ENCODE data around the gene IGFALS.

IGFALS gene

GRCh38 chr16:1794221-1794871 lies 841 bp upstream of the IGFALS start:
- Histone ChIP-seq H3K4me2 (ENCODE audit: low read length) (no peak overlapping the region), H3K9ac (ENCODE audit: low read depth, low read length) (no peak overlapping the region), H3K27me3 (ENCODE audit: control insufficient read depth, insufficient read depth, low read length) (no peaks in the 10 kb centered on the region), H3K9me3 (replicated peaks; ENCODE audit: low read length) (peaks cover 4% of the 10 kb centered on the region), H3K4me3 (ENCODE audit: low read length) (no peak overlapping the region), H3K4me1 (ENCODE audit: control insufficient read depth, insufficient read depth, low read length) (no peaks in the 10 kb centered on the region), H3K36me3 (ENCODE audit: insufficient read depth, low read length) (no peaks in the 10 kb centered on the region)

- Histone ChIP-seq H3K4me1 (ENCODE audit: control insufficient read depth, insufficient read depth, low read length) (no peaks in the 10 kb centered on the region), H3K4me3 (ENCODE audit: low read length) (no peak overlapping the region), H3K9ac (ENCODE audit: low read depth, low read length) (no peak overlapping the region), H3K36me3 (ENCODE audit: insufficient read depth, low read length) (peaks cover 6% of the 10 kb centered on the region), H3K9me3 (replicated peaks; ENCODE audit: low read length) (peaks cover 3% of the 10 kb centered on the region), H3K4me2 (ENCODE audit: low read length) (no peak overlapping the region), H3K27me3 (ENCODE audit: control insufficient read depth, insufficient read depth, low read length) (no peaks in the 10 kb centered on the region)
Observed at GRCh38 chr16:1792836-1793577, 498 bp downstream of the IGFALS start.

DNA sequence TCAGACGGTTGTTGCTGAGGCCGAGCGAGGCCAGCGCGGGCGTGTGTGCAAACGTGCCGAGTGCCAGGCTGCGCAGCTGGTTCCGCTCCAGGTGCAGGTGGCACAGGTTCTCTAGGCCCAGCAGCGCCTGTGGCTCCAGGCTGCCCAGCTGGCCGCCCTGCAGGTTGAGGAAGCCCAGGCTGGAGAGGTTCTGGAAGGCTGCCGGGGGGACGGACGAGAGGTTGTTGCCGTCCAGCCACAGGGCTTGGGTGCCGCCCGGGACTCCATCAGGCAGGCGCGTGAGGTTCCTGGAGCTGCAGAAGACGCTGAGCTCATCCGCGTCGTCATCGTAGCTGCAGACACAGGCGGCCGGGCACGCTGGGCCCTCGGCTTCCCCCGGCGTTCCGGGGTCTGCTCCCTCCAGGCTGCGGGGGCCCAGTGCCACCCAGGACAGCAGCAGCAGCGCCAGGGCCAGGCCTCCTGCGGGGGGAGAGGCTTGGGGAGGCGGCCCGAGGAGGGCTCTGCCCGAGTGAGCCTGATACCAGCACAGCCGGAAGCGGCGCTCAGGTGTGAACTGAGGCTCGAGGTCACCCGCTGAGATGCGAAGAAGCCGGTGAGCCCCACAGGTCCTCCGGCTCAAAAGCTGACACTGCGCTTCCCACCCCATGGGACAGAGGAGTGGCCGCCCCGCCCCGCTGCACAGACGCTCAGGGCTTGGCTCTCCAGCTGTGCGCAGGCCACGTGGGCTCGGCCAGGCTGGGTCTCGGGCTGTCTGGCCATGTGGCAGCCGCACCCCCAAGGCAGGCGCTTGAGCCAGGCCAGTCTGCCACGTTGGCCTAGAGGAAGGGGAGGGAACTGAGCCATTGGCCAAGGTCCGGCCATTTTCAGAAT lies 1.3 kb downstream of the IGFALS start:
- Histone ChIP-seq H3K27me3 (ENCODE audit: control insufficient read depth, insufficient read depth, low read length) (no peaks in the 10 kb centered on the region), H3K9ac (ENCODE audit: low read depth, low read length) (no peak overlapping the region), H3K4me2 (ENCODE audit: low read length) (no peak overlapping the region), H3K36me3 (ENCODE audit: insufficient read depth, low read length) (peaks cover 6% of the 10 kb centered on the region), H3K4me3 (ENCODE audit: low read length) (no peak overlapping the region), H3K4me1 (ENCODE audit: control insufficient read depth, insufficient read depth, low read length) (no peaks in the 10 kb centered on the region), H3K9me3 (replicated peaks; ENCODE audit: low read length) (no peaks in the 10 kb centered on the region)

DNA sequence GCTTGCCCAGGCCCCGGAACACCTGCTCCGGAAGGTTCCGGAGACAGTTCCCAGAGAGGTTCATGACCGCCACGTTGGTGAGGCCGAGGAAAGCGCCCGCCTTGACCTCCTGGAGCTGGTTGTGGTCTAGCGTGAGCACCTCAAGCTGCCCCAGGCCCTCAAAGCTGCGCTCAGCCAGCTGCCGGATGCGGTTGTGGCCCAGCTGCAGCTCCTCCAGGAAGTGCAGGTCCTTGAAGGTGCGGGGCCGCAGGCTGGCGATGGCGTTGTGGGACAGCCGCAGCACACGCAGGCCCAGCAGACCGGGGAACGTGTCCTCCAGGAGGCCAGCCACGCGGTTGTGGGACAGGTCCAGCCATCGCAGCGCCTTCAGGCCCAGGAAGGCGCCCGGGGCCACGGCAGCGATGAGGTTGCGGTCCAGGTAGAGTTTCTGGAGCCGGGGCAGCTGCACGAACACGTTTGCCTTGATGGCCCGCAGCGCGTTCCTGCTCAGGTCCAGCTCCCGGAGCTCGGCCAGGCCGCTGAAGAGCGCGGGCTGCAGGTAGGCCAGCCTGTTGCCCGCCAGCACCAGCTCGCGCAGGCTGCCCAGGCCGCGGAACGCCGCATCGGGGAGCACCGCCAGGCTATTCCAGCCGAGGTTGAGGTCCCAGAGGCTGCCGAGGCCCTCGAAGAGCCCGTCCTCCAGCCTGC lies 2.1 kb downstream of the IGFALS start:
- no peaks in the 10 kb centered on the region for H3K9me3 ChIP-seq (replicated peaks; ENCODE audit: low read length)
- H3K36me3 ChIP-seq (ENCODE audit: insufficient read depth, low read length): peaks cover 11% of the 10 kb centered on the region
- no peak overlapping the region for H3K9ac ChIP-seq (ENCODE audit: low read depth, low read length)
- H3K4me3 ChIP-seq (ENCODE audit: low read length): no peak overlapping the region
- no peak overlapping the region for H3K4me2 ChIP-seq (ENCODE audit: low read length)
- no peaks in the 10 kb centered on the region for H3K4me1 ChIP-seq (ENCODE audit: control insufficient read depth, insufficient read depth, low read length)
- H3K27me3 ChIP-seq (ENCODE audit: control insufficient read depth, insufficient read depth, low read length): no peaks in the 10 kb centered on the region

DNA sequence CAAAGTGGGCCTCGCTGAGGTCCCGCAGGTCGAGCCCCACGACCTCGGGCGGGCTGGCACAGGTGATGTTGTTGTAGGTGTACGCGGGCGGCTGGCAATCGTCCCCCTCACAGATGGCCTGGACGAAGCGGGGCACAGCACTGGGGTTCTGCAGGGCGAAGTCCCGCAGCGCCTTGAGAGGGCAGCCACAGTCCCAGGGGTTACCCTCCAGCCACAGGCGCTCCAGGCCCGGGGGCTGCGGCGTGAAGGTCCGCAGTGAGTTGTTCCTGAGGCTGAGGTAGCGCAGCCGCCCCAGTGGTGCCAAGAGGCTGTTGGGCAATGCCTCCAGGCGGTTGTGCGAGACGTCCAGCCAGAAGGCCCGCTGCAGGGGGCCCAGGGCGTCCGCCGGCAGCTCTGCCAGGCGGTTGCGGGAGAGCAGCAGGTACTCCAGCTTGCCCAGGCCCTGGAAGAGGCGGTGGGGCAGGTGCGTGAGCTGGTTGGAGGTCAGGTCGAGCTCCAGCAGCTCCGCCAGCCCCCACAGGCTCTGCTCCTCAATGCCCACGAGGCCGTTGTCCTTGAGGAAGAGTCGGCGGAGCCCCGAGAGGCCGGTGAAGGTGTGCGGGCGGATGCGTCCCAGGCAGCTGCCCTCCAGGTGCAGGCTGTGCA lies 2.8 kb downstream of the IGFALS start:
- Histone ChIP-seq H3K36me3 (ENCODE audit: insufficient read depth, low read length) (peaks cover 14% of the 10 kb centered on the region), H3K27me3 (ENCODE audit: control insufficient read depth, insufficient read depth, low read length) (no peaks in the 10 kb centered on the region), H3K9ac (ENCODE audit: low read depth, low read length) (no peak overlapping the region), H3K4me3 (ENCODE audit: low read length) (no peak overlapping the region), H3K4me2 (ENCODE audit: low read length) (no peak overlapping the region), H3K4me1 (ENCODE audit: control insufficient read depth, insufficient read depth, low read length) (no peaks in the 10 kb centered on the region), H3K9me3 (replicated peaks; ENCODE audit: low read length) (no peaks in the 10 kb centered on the region)

GRCh38 chr16:1790261-1790610 lies 3.3 kb downstream of the IGFALS start:
- H3K4me2 ChIP-seq (ENCODE audit: low read length): no peak overlapping the region
- H3K4me3 ChIP-seq (ENCODE audit: low read length): no peak overlapping the region
- H3K4me1 ChIP-seq (ENCODE audit: control insufficient read depth, insufficient read depth, low read length): no peaks in the 10 kb centered on the region
- H3K27me3 ChIP-seq (ENCODE audit: control insufficient read depth, insufficient read depth, low read length): no peaks in the 10 kb centered on the region
- H3K9me3 ChIP-seq (replicated peaks; ENCODE audit: low read length): no peaks in the 10 kb centered on the region
- H3K36me3 ChIP-seq (ENCODE audit: insufficient read depth, low read length): peaks cover 14% of the 10 kb centered on the region
- H3K9ac ChIP-seq (ENCODE audit: low read depth, low read length): no peak overlapping the region

GRCh38 chr16:1789643-1790045 lies 3.9 kb downstream of the IGFALS start:
- peaks cover 14% of the 10 kb centered on the region for H3K36me3 ChIP-seq (ENCODE audit: insufficient read depth, low read length)
- H3K9me3 ChIP-seq (replicated peaks; ENCODE audit: low read length): no peaks in the 10 kb centered on the region
- no peak overlapping the region for H3K4me2 ChIP-seq (ENCODE audit: low read length)
- H3K27me3 ChIP-seq (ENCODE audit: control insufficient read depth, insufficient read depth, low read length): no peaks in the 10 kb centered on the region
- H3K4me1 ChIP-seq (ENCODE audit: control insufficient read depth, insufficient read depth, low read length): no peaks in the 10 kb centered on the region
- no peak overlapping the region for H3K9ac ChIP-seq (ENCODE audit: low read depth, low read length)
- no peak overlapping the region for H3K4me3 ChIP-seq (ENCODE audit: low read length)

DNA sequence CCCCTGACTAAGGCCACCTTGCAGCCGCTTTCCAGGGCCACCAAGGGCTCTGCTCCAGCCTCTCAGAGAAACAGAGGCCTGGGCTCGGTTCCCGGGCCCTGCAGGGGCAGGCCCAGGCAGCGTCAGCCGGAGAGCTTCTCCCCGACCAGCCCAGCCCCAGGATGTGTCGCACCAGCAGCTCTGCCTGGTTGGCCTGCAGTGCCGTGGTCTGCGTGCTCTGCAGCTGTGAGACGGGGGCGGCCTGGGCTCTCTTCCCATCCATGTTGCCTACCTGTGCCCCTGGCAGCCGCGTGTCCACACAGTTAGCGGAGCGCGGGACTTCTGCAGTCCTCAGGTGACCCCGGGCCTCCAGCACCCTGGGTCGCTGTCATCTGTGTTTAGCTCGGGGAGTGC lies 4.8 kb downstream of the IGFALS start:
- Histone ChIP-seq H3K9me3 (replicated peaks; ENCODE audit: low read length) (no peaks in the 10 kb centered on the region), H3K9ac (ENCODE audit: low read depth, low read length) (no peak overlapping the region), H3K4me1 (ENCODE audit: control insufficient read depth, insufficient read depth, low read length) (no peaks in the 10 kb centered on the region), H3K27me3 (ENCODE audit: control insufficient read depth, insufficient read depth, low read length) (no peaks in the 10 kb centered on the region), H3K36me3 (ENCODE audit: insufficient read depth, low read length) (peaks cover 14% of the 10 kb centered on the region), H3K4me2 (ENCODE audit: low read length) (no peak overlapping the region), H3K4me3 (ENCODE audit: low read length) (no peak overlapping the region)

DNA sequence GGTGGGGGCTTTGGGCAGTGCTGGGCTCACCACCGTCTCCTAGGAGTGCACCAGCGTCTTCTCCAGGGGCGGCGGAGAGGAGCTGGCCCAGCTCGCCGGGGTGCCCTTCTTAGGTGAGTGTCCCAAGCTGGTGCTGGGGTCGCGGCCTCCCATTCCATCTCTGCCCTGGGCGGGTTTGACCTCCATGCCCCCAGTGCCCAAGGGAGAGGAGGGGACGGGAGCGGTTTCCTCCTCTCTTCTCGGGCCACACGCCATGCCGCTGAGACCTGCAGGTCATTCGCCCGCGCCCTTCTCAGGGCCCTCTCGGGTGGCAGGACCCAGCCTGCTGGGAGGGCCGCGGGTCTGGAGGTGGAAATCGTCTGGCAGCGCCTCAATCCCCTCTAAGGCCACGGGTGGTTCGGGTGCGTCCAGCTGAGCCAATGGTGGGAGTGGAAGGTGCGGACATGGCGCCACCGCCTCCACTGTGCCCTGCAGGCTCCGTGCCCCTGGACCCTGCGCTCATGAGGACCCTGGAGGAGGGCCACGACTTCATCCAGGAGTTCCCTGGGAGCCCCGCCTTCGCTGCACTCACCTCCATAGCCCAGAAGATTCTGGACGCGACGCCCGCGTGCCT lies 5.3 kb downstream of the IGFALS start:
- Histone ChIP-seq H3K9me3 (replicated peaks; ENCODE audit: low read length) (no peaks in the 10 kb centered on the region), H3K4me2 (ENCODE audit: low read length) (no peak overlapping the region), H3K4me1 (ENCODE audit: control insufficient read depth, insufficient read depth, low read length) (no peaks in the 10 kb centered on the region), H3K27me3 (ENCODE audit: control insufficient read depth, insufficient read depth, low read length) (no peaks in the 10 kb centered on the region), H3K36me3 (ENCODE audit: insufficient read depth, low read length) (peaks cover 14% of the 10 kb centered on the region), H3K4me3 (ENCODE audit: low read length) (no peak overlapping the region), H3K9ac (ENCODE audit: low read depth, low read length) (no peak overlapping the region)

GRCh38 chr16:1787322-1788094 lies 6.0 kb downstream of the IGFALS start:
- H3K4me2 ChIP-seq (ENCODE audit: low read length): no peak overlapping the region
- peaks cover 14% of the 10 kb centered on the region for H3K36me3 ChIP-seq (ENCODE audit: insufficient read depth, low read length)
- no peak overlapping the region for H3K4me3 ChIP-seq (ENCODE audit: low read length)
- H3K9ac ChIP-seq (ENCODE audit: low read depth, low read length): no peak overlapping the region
- no peaks in the 10 kb centered on the region for H3K27me3 ChIP-seq (ENCODE audit: control insufficient read depth, insufficient read depth, low read length)
- no peaks in the 10 kb centered on the region for H3K4me1 ChIP-seq (ENCODE audit: control insufficient read depth, insufficient read depth, low read length)
- H3K9me3 ChIP-seq (replicated peaks; ENCODE audit: low read length): no peaks in the 10 kb centered on the region

Measured in skeletal muscle satellite cell (primary cell).